ENCODE results near the gene ATP8B4.

Gene ATP8B4

GRCh38 chr15:49887659-49888322 is 231.2 kb downstream of the ATP8B4 start:
- Histone ChIP-seq H3K27me3 (ENCODE audit: low read depth, low read length) (no peaks in the 10 kb centered on the region), H3K9me3 (ENCODE audit: control insufficient read depth in 1 of 2, low read length in 2 of 2) (no peaks in the 10 kb centered on the region), H3K4me1 (ENCODE audit: control insufficient read depth in 1 of 2, insufficient read depth in 2 of 2, low read length in 2 of 2) (peaks cover 0 to 12% of the 10 kb centered on the region in 2 donors), H3K36me3 (ENCODE audit: control insufficient read depth in 1 of 2, insufficient read depth in 2 of 2, low read length in 2 of 2) (no peaks in the 10 kb centered on the region), H3K27ac (ENCODE audit: low read length) (no peak overlapping the region), H3K4me3 (ENCODE audit: low read depth in 1 of 2, low read length in 2 of 2) (no peak overlapping the region)

- H3K27ac ChIP-seq (ENCODE audit: low read length), result no peak overlapping the region
- H3K4me3 ChIP-seq (ENCODE audit: low read depth in 1 of 2, low read length in 2 of 2), result no peak overlapping the region
- H3K27me3 ChIP-seq (ENCODE audit: low read depth, low read length), result no peaks in the 10 kb centered on the region
- H3K36me3 ChIP-seq (ENCODE audit: control insufficient read depth in 1 of 2, insufficient read depth in 2 of 2, low read length in 2 of 2), result peaks cover 0 to 4% of the 10 kb centered on the region in 2 donors
- H3K9me3 ChIP-seq (ENCODE audit: control insufficient read depth in 1 of 2, low read length in 2 of 2), result no peaks in the 10 kb centered on the region
- H3K4me1 ChIP-seq (ENCODE audit: control insufficient read depth in 1 of 2, insufficient read depth in 2 of 2, low read length in 2 of 2), result peaks cover 0 to 16% of the 10 kb centered on the region in 2 donors
Observed at GRCh38 chr15:49883121-49883520, 235.9 kb downstream of the ATP8B4 start.

- H3K27ac ChIP-seq (ENCODE audit: low read length), result no peak overlapping the region
- no peaks in the 10 kb centered on the region for H3K9me3 ChIP-seq (ENCODE audit: control insufficient read depth in 1 of 2, low read length in 2 of 2)
- peaks cover under 1 to 12% of the 10 kb centered on the region in 2 donors for H3K4me1 ChIP-seq (ENCODE audit: control insufficient read depth in 1 of 2, insufficient read depth in 2 of 2, low read length in 2 of 2)
- no peak overlapping the region for H3K4me3 ChIP-seq (ENCODE audit: low read depth in 1 of 2, low read length in 2 of 2)
- peaks cover 0 to 9% of the 10 kb centered on the region in 2 donors for H3K36me3 ChIP-seq (ENCODE audit: control insufficient read depth in 1 of 2, insufficient read depth in 2 of 2, low read length in 2 of 2)
- H3K27me3 ChIP-seq (ENCODE audit: low read depth, low read length), result no peaks in the 10 kb centered on the region
Observed at GRCh38 chr15:49881866-49882265, 237.2 kb downstream of the ATP8B4 start.

GRCh38 chr15:49881433-49881832 is 237.6 kb downstream of the ATP8B4 start:
- peaks cover 0 to 9% of the 10 kb centered on the region in 2 donors for H3K36me3 ChIP-seq (ENCODE audit: control insufficient read depth in 1 of 2, insufficient read depth in 2 of 2, low read length in 2 of 2)
- no peak overlapping the region for H3K4me3 ChIP-seq (ENCODE audit: low read depth in 1 of 2, low read length in 2 of 2)
- H3K27me3 ChIP-seq (ENCODE audit: low read depth, low read length), result no peaks in the 10 kb centered on the region
- no peak overlapping the region for H3K27ac ChIP-seq (ENCODE audit: low read length)
- peaks cover 5 to 14% of the 10 kb centered on the region in 2 donors for H3K4me1 ChIP-seq (ENCODE audit: control insufficient read depth in 1 of 2, insufficient read depth in 2 of 2, low read length in 2 of 2)
- no peaks in the 10 kb centered on the region for H3K9me3 ChIP-seq (ENCODE audit: control insufficient read depth in 1 of 2, low read length in 2 of 2)

- H3K4me3 ChIP-seq (ENCODE audit: low read depth in 1 of 2, low read length in 2 of 2), result no peak overlapping the region
- peak overlapping the region; percentile 65 for H3K27ac ChIP-seq (ENCODE audit: low read length)
- H3K9me3 ChIP-seq (ENCODE audit: control insufficient read depth in 1 of 2, low read length in 2 of 2), result no peaks in the 10 kb centered on the region
- peaks cover 8 to 14% of the 10 kb centered on the region in 2 donors for H3K4me1 ChIP-seq (ENCODE audit: control insufficient read depth in 1 of 2, insufficient read depth in 2 of 2, low read length in 2 of 2)
- no peaks in the 10 kb centered on the region for H3K27me3 ChIP-seq (ENCODE audit: low read depth, low read length)
- peaks cover 0 to 9% of the 10 kb centered on the region in 2 donors for H3K36me3 ChIP-seq (ENCODE audit: control insufficient read depth in 1 of 2, insufficient read depth in 2 of 2, low read length in 2 of 2)
Observed at GRCh38 chr15:49877873-49878521, 241.0 kb downstream of the ATP8B4 start.

GRCh38 chr15:49877117-49877872 is 241.7 kb downstream of the ATP8B4 start:
- no peaks in the 10 kb centered on the region for H3K9me3 ChIP-seq (ENCODE audit: control insufficient read depth in 1 of 2, low read length in 2 of 2)
- H3K4me1 ChIP-seq (ENCODE audit: control insufficient read depth in 1 of 2, insufficient read depth in 2 of 2, low read length in 2 of 2), result peaks cover 8 to 14% of the 10 kb centered on the region in 2 donors
- no peak overlapping the region for H3K4me3 ChIP-seq (ENCODE audit: low read depth in 1 of 2, low read length in 2 of 2)
- H3K27me3 ChIP-seq (ENCODE audit: low read depth, low read length), result no peaks in the 10 kb centered on the region
- H3K27ac ChIP-seq (ENCODE audit: low read length), result peak overlapping the region; percentile 25
- H3K36me3 ChIP-seq (ENCODE audit: control insufficient read depth in 1 of 2, insufficient read depth in 2 of 2, low read length in 2 of 2), result peaks cover 0 to 9% of the 10 kb centered on the region in 2 donors

GRCh38 chr15:49876401-49877038 is 242.5 kb downstream of the ATP8B4 start:
- H3K27ac ChIP-seq (ENCODE audit: low read length), result peak overlapping the region; percentile 25
- peaks cover 8 to 14% of the 10 kb centered on the region in 2 donors for H3K4me1 ChIP-seq (ENCODE audit: control insufficient read depth in 1 of 2, insufficient read depth in 2 of 2, low read length in 2 of 2)
- no peaks in the 10 kb centered on the region for H3K9me3 ChIP-seq (ENCODE audit: control insufficient read depth in 1 of 2, low read length in 2 of 2)
- H3K27me3 ChIP-seq (ENCODE audit: low read depth, low read length), result no peaks in the 10 kb centered on the region
- peaks cover 0 to 9% of the 10 kb centered on the region in 2 donors for H3K36me3 ChIP-seq (ENCODE audit: control insufficient read depth in 1 of 2, insufficient read depth in 2 of 2, low read length in 2 of 2)
- H3K4me3 ChIP-seq (ENCODE audit: low read depth in 1 of 2, low read length in 2 of 2), result no peak overlapping the region

- H3K36me3 ChIP-seq (ENCODE audit: control insufficient read depth in 1 of 2, insufficient read depth in 2 of 2, low read length in 2 of 2), result peaks cover 0 to 9% of the 10 kb centered on the region in 2 donors
- no peak overlapping the region for H3K27ac ChIP-seq (ENCODE audit: low read length)
- peaks cover 8 to 14% of the 10 kb centered on the region in 2 donors for H3K4me1 ChIP-seq (ENCODE audit: control insufficient read depth in 1 of 2, insufficient read depth in 2 of 2, low read length in 2 of 2)
- H3K27me3 ChIP-seq (ENCODE audit: low read depth, low read length), result no peaks in the 10 kb centered on the region
- no peak overlapping the region for H3K4me3 ChIP-seq (ENCODE audit: low read depth in 1 of 2, low read length in 2 of 2)
- H3K9me3 ChIP-seq (ENCODE audit: control insufficient read depth in 1 of 2, low read length in 2 of 2), result no peaks in the 10 kb centered on the region
Observed at GRCh38 chr15:49875392-49875791, 243.6 kb downstream of the ATP8B4 start.

- H3K36me3 ChIP-seq (ENCODE audit: control insufficient read depth in 1 of 2, insufficient read depth in 2 of 2, low read length in 2 of 2), result no peaks in the 10 kb centered on the region
- no peak overlapping the region for H3K4me3 ChIP-seq (ENCODE audit: low read depth in 1 of 2, low read length in 2 of 2)
- H3K27me3 ChIP-seq (ENCODE audit: low read depth, low read length), result no peaks in the 10 kb centered on the region
Observed at GRCh38 chr15:49870472-49870871, 248.6 kb downstream of the ATP8B4 start.

GRCh38 chr15:49868348-49868747 is 250.7 kb downstream of the ATP8B4 start:
- H3K27me3 ChIP-seq (ENCODE audit: low read depth, low read length), result no peaks in the 10 kb centered on the region
- no peaks in the 10 kb centered on the region for H3K36me3 ChIP-seq (ENCODE audit: control insufficient read depth in 1 of 2, insufficient read depth in 2 of 2, low read length in 2 of 2)
- H3K27ac ChIP-seq (ENCODE audit: low read length), result no peak overlapping the region
- H3K4me3 ChIP-seq (ENCODE audit: low read depth in 1 of 2, low read length in 2 of 2), result no peak overlapping the region
- no peaks in the 10 kb centered on the region for H3K9me3 ChIP-seq (ENCODE audit: control insufficient read depth in 1 of 2, low read length in 2 of 2)
- no peaks in the 10 kb centered on the region for H3K4me1 ChIP-seq (ENCODE audit: control insufficient read depth in 1 of 2, insufficient read depth in 2 of 2, low read length in 2 of 2)

More at GRCh38 chr15:49870472-49870871, 248.6 kb downstream of the ATP8B4 start:
- Histone ChIP-seq H3K4me1 (ENCODE audit: control insufficient read depth in 1 of 2, insufficient read depth in 2 of 2, low read length in 2 of 2) (no peaks in the 10 kb centered on the region), H3K27ac (ENCODE audit: low read length) (no peak overlapping the region), H3K9me3 (ENCODE audit: control insufficient read depth in 1 of 2, low read length in 2 of 2) (no peaks in the 10 kb centered on the region)
